Measurements from ENCODE around the gene LRP3. TPM values are rescaled to one million over a fixed set of nuclear protein-coding genes. Genes with fewer than 3 reads are reported as not detected.

The LRP3 gene
- total and polyA plus RNA-seq, 11 donors = 8.2 to 31.7 (median 18.0) TPM

- ATAC-seq = no peak
- H3K4me1 ChIP-seq = peaks cover 0 to 6% (median 0%) of the 10 kb centered on the region in 12 donors
- intact Hi-C loops (cut with DNase I) = loop anchor here in 1 of 10 donors (10.0 kb wide), 1 partner anchor 517 kb away; no protein-coding TSS in a partner anchor
- H3K4me3 ChIP-seq = no peak overlapping the region
- H3K9me3 ChIP-seq = peaks cover 0 to 10% (median 5%) of the 10 kb centered on the region in 12 donors
- DNase-seq = peak in 2 of 5 donors; percentile 1 to 48
- H3K27ac ChIP-seq = no peak overlapping the region
- H3K27me3 ChIP-seq = peaks cover 0 to 17% (median under 1%) of the 10 kb centered on the region in 9 donors
- 90 to 100% (median 94%) methylated on average over 1 of the region's 1 CpG; no CpG with 5 or more reads in 1 of the 4 donors for WGBS, 4 donors
- no peaks in the 10 kb centered on the region for H3K36me3 ChIP-seq
- TF ChIP-seq POLR2A (IDR thresholded peaks at IDR 0.05) (no peak), CTCF (IDR thresholded peaks at IDR 0.05) (no peak)
Measured at GRCh38 chr19:33247441-33247819, 53.3 kb downstream of the LRP3 start.

GRCh38 chr19:33248104-33248503, 54.0 kb downstream of the LRP3 start:
- no peak overlapping the region for H3K4me3 ChIP-seq
- intact Hi-C loops (cut with DNase I) = loop anchor here in 1 of 10 donors (10.0 kb wide), 1 partner anchor 517 kb away; no protein-coding TSS in a partner anchor
- H3K9me3 ChIP-seq = peaks cover 0 to 10% (median 5%) of the 10 kb centered on the region in 12 donors
- peaks cover 0 to 6% (median 0%) of the 10 kb centered on the region in 12 donors for H3K4me1 ChIP-seq
- peaks cover 0 to 23% (median 8%) of the 10 kb centered on the region in 9 donors for H3K27me3 ChIP-seq
- TF ChIP-seq POLR2A (IDR thresholded peaks at IDR 0.05) = no peak
- no peak for TF ChIP-seq CTCF (IDR thresholded peaks at IDR 0.05)
- H3K36me3 ChIP-seq = no peaks in the 10 kb centered on the region
- peak in 1 of 5 donors; percentile 51 for DNase-seq
- no peak overlapping the region for H3K27ac ChIP-seq
- ATAC-seq = no peak
- 70 to 78% (median 75%) methylated on average over 8 of the region's 8 CpGs for WGBS, 4 donors

GRCh38 chr19:33248553-33248953, 54.4 kb downstream of the LRP3 start:
- DNase-seq (peak in 1 of 5 donors; percentile 21), ATAC-seq (no peak)
- TF ChIP-seq CTCF (IDR thresholded peaks at IDR 0.05) (no peak), POLR2A (IDR thresholded peaks at IDR 0.05) (no peak)
- Histone ChIP-seq H3K9me3 (peaks cover 0 to 10% (median 5%) of the 10 kb centered on the region in 12 donors), H3K36me3 (no peaks in the 10 kb centered on the region), H3K4me1 (peaks cover 0 to 6% (median 0%) of the 10 kb centered on the region in 12 donors), H3K27me3 (peaks cover 0 to 28% (median 8%) of the 10 kb centered on the region in 9 donors), H3K4me3 (no peak overlapping the region), H3K27ac (no peak overlapping the region)
- intact Hi-C loops (cut with DNase I) = loop anchor here in 1 of 10 donors (10.0 kb wide), 1 partner anchor 516 kb away; no protein-coding TSS in a partner anchor
- WGBS, 4 donors = 71 to 83% (median 76%) methylated on average over 11 of the region's 11 CpGs

GRCh38 chr19:33248954-33249613, 55.0 kb downstream of the LRP3 start:
- DNase-seq (peak in 1 of 5 donors; percentile 79), ATAC-seq (peak in 3 of 4 donors; percentile 30 to 55 (median 52))
- 61 to 73% (median 64%) methylated on average over 17 to 28 of the region's 28 CpGs for WGBS, 4 donors
- intact Hi-C loops (cut with DNase I) = loop anchor here in 1 of 10 donors (10.0 kb wide), 1 partner anchor 516 kb away; no protein-coding TSS in a partner anchor
- H3K36me3 ChIP-seq = no peaks in the 10 kb centered on the region
- H3K4me3 ChIP-seq = peak overlapping the region in 1 of 12 donors; percentile 17
- H3K4me1 ChIP-seq = peaks cover 0 to 6% (median 0%) of the 10 kb centered on the region in 12 donors
- peaks cover 0 to 33% (median 8%) of the 10 kb centered on the region in 9 donors for H3K27me3 ChIP-seq
- TF ChIP-seq POLR2A (IDR thresholded peaks at IDR 0.05) (no peak), CTCF (IDR thresholded peaks at IDR 0.05) (peak in 1 of 12 donors; percentile 7)
- H3K9me3 ChIP-seq = peaks cover 0 to 10% (median 5%) of the 10 kb centered on the region in 12 donors
- H3K27ac ChIP-seq = no peak overlapping the region

Data from heart left ventricle (tissue), 16 donors.